Liver (tissue), 9 donors: ENCODE data around the gene SBK2. TPM values are rescaled to one million over a fixed set of nuclear protein-coding genes. Genes with fewer than 3 reads are reported as not detected.
A peak's percentile ranks its signal among the peaks of the same experiment; 100 is the strongest.

Experiments
- DNase-seq: peaks from one replicate; pipeline ENCODE4 v3.0.0-alpha.2; 2017; ENCODE audit warnings: low spot score
- H3K27ac ChIP-seq, 2 donors: one replicate each; pipeline ENCODE4 v1.7.0; 2013; ENCODE audit warnings: inconsistent platforms in 2 of 2, low read length in 2 of 2, control low read depth in 1 of 2, low read depth in 1 of 2, mild to moderate bottlenecking in 1 of 2
- H3K27me3 ChIP-seq, 4 donors: one replicate each; pipeline versions ENCODE4 v1.6.1 to v1.7.0; 2013; ENCODE audit warnings: low read length in 3 of 4, inconsistent platforms in 1 of 4, mild to moderate bottlenecking in 1 of 4, moderate library complexity in 1 of 4; ENCODE audit not compliant: control insufficient read depth in 4 of 4, insufficient read depth in 4 of 4
- H3K36me3 ChIP-seq, 4 donors: one replicate each; pipeline versions ENCODE4 v1.6.1 to v1.7.0; 2013; ENCODE audit warnings: low read length in 3 of 4, mild to moderate bottlenecking in 3 of 4, low read depth in 1 of 4, moderate library complexity in 1 of 4; ENCODE audit not compliant: control insufficient read depth in 4 of 4, insufficient read depth in 3 of 4
- H3K4me1 ChIP-seq, 4 donors: one replicate each; pipeline versions ENCODE4 v1.6.1 to v1.7.0; 2013; ENCODE audit warnings: low read length in 3 of 4, mild to moderate bottlenecking in 3 of 4, moderate library complexity in 1 of 4; ENCODE audit not compliant: control insufficient read depth in 4 of 4, insufficient read depth in 4 of 4
- H3K4me3 ChIP-seq, 3 donors: one replicate each; pipeline versions ENCODE4 v1.6.1 to v1.7.0; 2013; ENCODE audit warnings: low read length in 3 of 3, control low read depth in 1 of 3, low read depth in 1 of 3, mild to moderate bottlenecking in 1 of 3
- H3K9ac ChIP-seq, 2 donors: one replicate each; pipeline ENCODE4 v1.7.0; 2013; ENCODE audit warnings: low read length in 2 of 2, mild to moderate bottlenecking in 2 of 2, moderate library complexity in 2 of 2, control low read depth in 1 of 2, low read depth in 1 of 2
- H3K9me3 ChIP-seq, 4 donors: one replicate each; pipeline versions ENCODE4 v1.6.1 to v1.7.0; 2013; ENCODE audit warnings: low read length in 3 of 4; ENCODE audit not compliant: control insufficient read depth in 4 of 4
- CTCF ChIP-seq: fragments of 150-350 bp; IDR thresholded peaks from 2 replicates; pipeline ENCODE4 v1.5.1; 2017; ENCODE audit warnings: improper control_type of control experiment, low read depth, low read length; ENCODE audit not compliant: missing input control
- EGR1 ChIP-seq, 2 donors: IDR thresholded peaks; 2 replicates each; pipeline ENCODE4 v1.6.1; 2016 to 2018; ENCODE audit warnings: antibody characterized with exemption in 2 of 2, low read depth in 2 of 2
- FOXA1 ChIP-seq: IDR thresholded peaks from 2 replicates; pipeline ENCODE4 v1.6.1; 2016; ENCODE audit warnings: antibody characterized with exemption
- FOXA2 ChIP-seq: IDR thresholded peaks from 2 replicates; pipeline ENCODE4 v1.6.1; 2016; ENCODE audit warnings: antibody characterized with exemption
- GABPA ChIP-seq, 2 donors: IDR thresholded peaks in 1 of 2; conservative IDR thresholded peaks in 1 of 2; 2 replicates each; pipeline ENCODE4 v1.6.1; 2016; ENCODE audit warnings: antibody characterized with exemption in 2 of 2, mild to moderate bottlenecking in 1 of 2, moderate library complexity in 1 of 2
- HNF4A ChIP-seq, 2 donors: conservative IDR thresholded peaks; 2 replicates each; pipeline ENCODE4 v1.6.1; 2016; ENCODE audit warnings: antibody characterized with exemption in 2 of 2, mild to moderate bottlenecking in 2 of 2
- HNF4G ChIP-seq: IDR thresholded peaks from 2 replicates; pipeline ENCODE4 v1.6.1; 2016; ENCODE audit warnings: antibody characterized with exemption
- JUND ChIP-seq, 2 donors: IDR thresholded peaks; 2 replicates each; pipeline ENCODE4 v1.6.1; 2016; ENCODE audit warnings: antibody characterized with exemption in 2 of 2
- NR2F2 ChIP-seq: IDR thresholded peaks from 2 replicates; pipeline ENCODE4 v1.6.1; 2016; ENCODE audit warnings: antibody characterized with exemption
- RAD21 ChIP-seq, 2 donors: IDR thresholded peaks; 2 replicates each; pipeline ENCODE4 v1.6.1; 2016; ENCODE audit warnings: antibody characterized with exemption in 2 of 2, mild to moderate bottlenecking in 2 of 2
- REST ChIP-seq: IDR thresholded peaks from 2 replicates; pipeline ENCODE4 v1.6.1; 2016; ENCODE audit warnings: antibody characterized with exemption, mild to moderate bottlenecking
- RXRA ChIP-seq, 2 donors: IDR thresholded peaks; 2 replicates each; pipeline ENCODE4 v1.6.1; 2017 to 2018; ENCODE audit warnings: antibody characterized with exemption in 2 of 2, mild to moderate bottlenecking in 1 of 2
- SP1 ChIP-seq: IDR thresholded peaks from 2 replicates; pipeline ENCODE4 v1.6.1; 2018; ENCODE audit warnings: antibody characterized with exemption, mild to moderate bottlenecking
- TAF1 ChIP-seq: conservative IDR thresholded peaks from 2 replicates; pipeline ENCODE4 v1.6.1; 2016; ENCODE audit warnings: antibody characterized with exemption, mild to moderate bottlenecking
- YY1 ChIP-seq: IDR thresholded peaks from 2 replicates; pipeline ENCODE4 v1.6.1; 2016; ENCODE audit warnings: antibody characterized with exemption, mild to moderate bottlenecking
- ZBTB33 ChIP-seq: IDR thresholded peaks from 2 replicates; pipeline ENCODE4 v1.6.1; 2016; ENCODE audit warnings: antibody characterized with exemption
- WGBS: extraction: QIAGEN DNeasy Blood & Tissue Kit; methylation state at CpG from one replicate; pipeline ENCODE4 v1.1.7; 2013; 5-methylcytosine and 5-hydroxymethylcytosine counted together
- polyA plus RNA-seq, 2 donors: library from polyadenylated mRNA; stranded (reverse) in 1 of 2; unstranded in 1 of 2; fragments of 200-250 nt in 1 of 2; fragments of >200 nt in 1 of 2; fragmentation: Nextera tagmentation in 1 of 2; extraction: Ambion mirVana in 1 of 2; gene quantifications; one replicate each; pipeline versions ENCODE4 v1.2.1 to v1.2.3, GENCODE V29; 2013 to 2015
- total RNA-seq, 2 donors: library from RNA; depleted of rRNA; stranded (reverse); fragments of >200 nt; gene quantifications; one replicate each; pipeline ENCODE4 v1.2.3, GENCODE V29; 2014
- TF ChIP-seq, protein P1 (sequence below): IDR thresholded peaks from 2 replicates; pipeline ENCODE4 v1.6.1; 2016; ENCODE audit warnings: antibody characterized with exemption
- TF ChIP-seq, protein P2 (sequence below): IDR thresholded peaks from 2 replicates; pipeline ENCODE4 v1.6.1; 2016; ENCODE audit warnings: antibody characterized with exemption
- donor health status: healthy.
- donor health status: healthy.
- donor health status: healthy.
- donor health status: healthy.
- donor health status: healthy.

Gene SBK2
- total and polyA plus RNA-seq, 4 donors = not detected

- 4% methylated on average over 61 of the region's 61 CpGs for WGBS
- Histone ChIP-seq H3K27me3 (no peaks in the 10 kb centered on the region), H3K27ac (peak overlapping the region; percentile 73 to 82), H3K4me3 (peak overlapping the region; percentile 41 to 53 (median 49)), H3K36me3 (no peaks in the 10 kb centered on the region), H3K4me1 (peaks cover 0 to 2% (median 1%) of the 10 kb centered on the region in 4 donors), H3K9me3 (no peaks in the 10 kb centered on the region), H3K9ac (peak overlapping the region in 1 of 2 donors; percentile 68)
- TF ChIP-seq CTCF (peak; percentile 87), HNF4A (conservative IDR thresholded peaks at IDR 0.05) (no peak), GABPA (IDR thresholded peaks at IDR 0.05 in 1 of 2, conservative IDR thresholded peaks at IDR 0.05 in 1 of 2) (peak in 1 of 2 donors; percentile 50), YY1 (no peak), HNF4G (no peak), EGR1 (IDR thresholded peaks at IDR 0.05; ENCODE audit: low read depth in 2 of 2) (no peak), FOXA2 (no peak), JUND (IDR thresholded peaks at IDR 0.05) (no peak), RXRA (IDR thresholded peaks at IDR 0.05) (peak in 1 of 2 donors; percentile 11), TAF1 (no peak), REST (no peak), FOXA1 (no peak), SP1 (peak; percentile 48), ZBTB33 (no peak), NR2F2 (peak; percentile 81), RAD21 (IDR thresholded peaks at IDR 0.05) (peak; percentile 94 to 98)
- TF ChIP-seq, protein P1, sequence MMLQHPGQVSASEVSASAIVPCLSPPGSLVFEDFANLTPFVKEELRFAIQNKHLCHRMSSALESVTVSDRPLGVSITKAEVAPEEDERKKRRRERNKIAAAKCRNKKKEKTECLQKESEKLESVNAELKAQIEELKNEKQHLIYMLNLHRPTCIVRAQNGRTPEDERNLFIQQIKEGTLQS = no peak
- TF ChIP-seq, protein P2, sequence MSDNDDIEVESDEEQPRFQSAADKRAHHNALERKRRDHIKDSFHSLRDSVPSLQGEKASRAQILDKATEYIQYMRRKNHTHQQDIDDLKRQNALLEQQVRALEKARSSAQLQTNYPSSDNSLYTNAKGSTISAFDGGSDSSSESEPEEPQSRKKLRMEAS = no peak
- DNase-seq = peak; percentile 97
These were observed 19.9 kb downstream of the SBK2 start for GRCh38 chr19:55516878-55517620.
